NCI-H146 treated with DMSO at 0.1 percent for 48 hours (cell line): ENCODE data around the gene ASB4.
"Not testable (repeated sequence)": the region's sequence is repeated elsewhere in the genome, so short reads cannot be mapped to it uniquely, and the experiment has no call there.

ENCODE experiments used
- DNase-seq: peaks from one replicate; lab custom pipeline; 2025; ENCODE audit not compliant: unreplicated experiment; lab: John Stamatoyannopoulos, UW

ASB4 gene

DNA sequence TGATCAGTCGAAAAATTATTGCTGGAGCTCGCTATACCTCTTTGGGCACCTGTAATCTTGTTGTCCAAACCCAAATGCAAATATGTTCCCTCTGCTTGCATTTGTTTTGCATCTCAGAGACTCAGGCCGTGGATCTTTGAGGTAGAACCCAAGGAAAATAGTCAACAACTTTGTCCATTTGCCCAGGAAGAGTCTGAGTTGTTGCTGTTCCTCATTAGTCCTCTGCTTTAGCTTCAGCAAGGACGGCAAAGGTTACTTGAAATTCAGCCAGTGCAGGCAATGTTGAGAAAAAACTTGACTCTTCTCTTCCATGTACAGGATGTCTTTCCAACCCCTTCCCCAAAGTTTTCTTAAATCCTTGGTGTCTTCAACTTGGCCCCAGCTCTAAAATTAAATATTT, 64.8 kb downstream of the ASB4 start:
- DNase-seq, result no peak

DNA sequence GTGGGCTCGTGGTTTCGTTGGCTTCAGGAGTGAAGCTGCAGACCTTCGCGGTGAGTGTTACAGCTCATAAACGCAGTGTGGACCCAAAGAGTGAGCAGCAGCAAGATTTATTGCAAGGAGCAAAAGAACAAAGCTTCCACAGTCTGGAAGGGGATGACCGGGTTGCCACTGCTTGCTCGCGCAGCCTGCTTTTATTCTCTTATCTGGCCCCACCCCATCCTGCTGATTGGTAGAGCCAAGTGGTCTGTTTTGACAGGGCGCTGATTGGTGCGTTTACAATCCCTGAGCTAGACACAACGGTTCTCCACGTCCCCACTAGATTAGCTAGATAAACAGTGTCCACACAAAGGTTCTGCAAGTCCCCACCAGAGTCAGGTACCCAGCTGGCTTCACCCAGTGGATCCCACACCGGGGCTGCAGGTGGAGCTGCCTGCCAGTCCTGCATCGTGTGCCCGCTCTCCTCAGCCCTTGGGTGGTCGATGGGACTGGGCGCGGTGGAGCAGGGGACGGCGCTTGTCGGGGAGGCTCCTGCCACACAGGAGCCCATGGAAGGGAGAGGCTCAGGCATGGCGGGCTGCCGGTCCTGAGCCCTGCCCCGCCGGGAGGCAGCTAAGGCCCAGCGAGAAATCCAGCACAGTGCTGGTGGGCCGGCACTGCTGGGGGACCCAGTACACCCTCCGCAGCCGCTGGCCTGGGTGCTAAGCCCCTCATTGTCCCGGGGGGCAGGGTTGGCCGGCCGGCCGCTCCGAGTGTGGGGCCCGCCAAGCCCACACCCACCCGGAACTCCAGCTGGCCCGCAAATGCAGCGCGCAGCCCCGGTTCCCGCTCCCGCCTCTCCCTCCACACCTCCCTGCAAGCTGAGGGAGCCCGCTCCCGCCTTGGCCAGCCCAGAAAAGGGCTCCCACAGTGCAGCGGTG, 66.5 kb downstream of the ASB4 start:
- not testable (repeated sequence) for DNase-seq

DNA sequence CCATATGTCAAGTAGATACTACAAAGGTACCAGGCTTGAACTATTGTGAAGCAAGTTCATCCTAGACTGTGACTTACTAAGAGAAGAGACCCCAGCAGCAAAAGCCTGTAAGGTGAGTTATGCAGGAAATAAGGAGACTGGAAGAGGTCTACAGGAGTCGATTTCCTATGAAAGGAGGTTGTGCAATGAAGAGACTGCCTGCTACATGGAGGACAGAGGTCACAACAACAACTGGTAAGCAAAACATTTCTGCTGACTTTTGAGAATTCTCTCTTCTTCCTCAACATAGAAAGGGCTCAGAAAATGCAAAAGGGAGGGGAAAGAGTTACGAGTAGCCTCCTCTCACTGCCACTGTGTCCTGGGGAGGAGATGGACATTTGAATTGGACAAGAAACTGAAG, 68.2 kb downstream of the ASB4 start:
- no peak for DNase-seq

DNA sequence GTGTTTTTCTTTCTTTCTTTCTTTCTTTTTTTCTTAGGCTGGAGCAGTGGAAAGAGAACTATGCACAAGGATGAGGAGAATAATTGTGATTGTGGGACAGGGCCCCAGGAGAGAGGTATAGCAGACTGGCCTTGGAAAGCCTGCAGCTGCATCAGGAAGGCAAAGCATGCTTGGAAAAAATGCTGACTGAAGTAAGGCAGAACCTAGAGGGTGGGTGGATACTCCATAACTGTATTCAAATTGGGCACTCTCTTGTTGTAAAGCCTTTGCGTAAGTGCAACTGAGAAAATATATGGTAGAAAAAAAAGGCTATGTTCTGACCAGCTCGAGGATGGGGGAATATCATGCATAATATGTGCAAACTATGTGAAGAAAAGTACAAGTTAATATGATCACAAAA, 71.0 kb downstream of the ASB4 start:
- DNase-seq, result no peak

DNA sequence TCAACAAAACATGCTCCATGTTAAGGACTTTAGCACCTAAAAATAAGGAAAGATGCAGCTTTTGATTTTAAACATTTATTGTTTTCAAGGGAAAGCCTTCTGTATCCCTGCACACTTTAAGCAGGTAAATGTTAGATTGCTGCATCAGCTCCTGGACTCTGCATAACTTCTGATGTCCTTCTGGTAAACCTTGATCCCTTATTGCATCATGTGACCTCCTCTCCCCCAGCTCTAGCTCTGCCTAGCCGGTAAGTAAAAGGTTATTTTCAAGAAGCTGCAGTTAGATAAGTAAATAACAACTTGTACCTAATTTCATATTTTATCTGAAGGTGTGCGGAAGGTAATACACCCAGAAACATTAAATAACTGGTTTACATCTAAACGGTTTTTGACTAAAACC, 73.1 kb downstream of the ASB4 start:
- no peak for DNase-seq

DNA sequence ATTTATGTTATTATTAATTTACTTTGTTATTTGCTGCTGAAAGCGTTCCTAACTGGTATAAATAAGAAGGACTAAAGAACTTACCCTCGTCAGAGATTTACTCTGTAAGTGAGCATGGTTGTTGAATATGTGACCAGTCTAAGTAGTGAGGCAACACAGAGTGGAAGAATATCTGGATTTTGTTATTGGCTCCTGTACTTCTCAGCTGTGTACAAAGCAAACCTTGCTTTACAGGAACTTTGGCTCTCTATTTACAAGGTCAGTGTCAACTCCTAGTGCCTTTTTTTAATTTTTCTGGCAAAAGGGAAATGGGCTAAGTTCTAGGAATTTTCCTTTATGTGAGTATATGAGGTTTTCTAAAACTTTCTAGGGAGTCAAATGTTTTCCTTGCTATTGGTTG, 74.9 kb downstream of the ASB4 start:
- no peak for DNase-seq

DNA sequence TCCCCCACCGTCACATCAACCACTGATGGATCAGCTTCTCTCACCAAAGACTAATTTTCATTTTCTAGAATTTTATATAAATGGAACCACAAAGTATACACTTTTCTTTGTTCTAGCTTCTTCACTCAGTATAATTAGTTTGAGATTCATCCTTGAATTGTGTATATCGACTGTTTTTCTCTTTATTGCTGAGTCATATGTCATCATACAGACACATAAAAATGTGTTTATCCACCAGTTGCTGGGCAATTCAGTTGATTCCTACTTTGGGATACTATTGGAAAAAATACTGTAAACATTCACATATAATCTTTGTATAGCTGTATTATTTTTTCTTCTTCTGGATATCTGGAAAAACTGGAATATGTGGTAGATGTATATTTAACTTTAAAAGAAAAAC, 84.0 kb downstream of the ASB4 start:
- no peak for DNase-seq

DNA sequence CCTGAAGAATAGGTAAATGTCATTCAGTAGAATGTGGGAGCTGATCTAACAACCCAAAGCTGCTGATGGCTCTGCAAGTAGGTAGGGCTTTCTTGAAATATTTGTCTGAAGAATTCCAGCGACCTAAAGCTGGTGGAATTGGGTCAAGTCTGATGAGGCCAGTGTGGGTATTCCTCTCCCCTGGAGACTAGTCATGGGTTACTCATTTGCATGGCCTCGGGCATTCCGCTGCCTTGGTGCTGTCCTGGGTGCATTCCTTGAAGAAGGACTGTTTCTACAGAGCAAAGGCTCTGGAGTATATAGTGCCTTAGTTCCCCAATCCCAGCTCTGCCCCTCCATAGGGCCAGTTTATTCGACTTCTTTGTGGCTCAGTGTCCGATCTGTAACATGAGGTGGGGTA, 91.4 kb downstream of the ASB4 start:
- DNase-seq, result no peak

DNA sequence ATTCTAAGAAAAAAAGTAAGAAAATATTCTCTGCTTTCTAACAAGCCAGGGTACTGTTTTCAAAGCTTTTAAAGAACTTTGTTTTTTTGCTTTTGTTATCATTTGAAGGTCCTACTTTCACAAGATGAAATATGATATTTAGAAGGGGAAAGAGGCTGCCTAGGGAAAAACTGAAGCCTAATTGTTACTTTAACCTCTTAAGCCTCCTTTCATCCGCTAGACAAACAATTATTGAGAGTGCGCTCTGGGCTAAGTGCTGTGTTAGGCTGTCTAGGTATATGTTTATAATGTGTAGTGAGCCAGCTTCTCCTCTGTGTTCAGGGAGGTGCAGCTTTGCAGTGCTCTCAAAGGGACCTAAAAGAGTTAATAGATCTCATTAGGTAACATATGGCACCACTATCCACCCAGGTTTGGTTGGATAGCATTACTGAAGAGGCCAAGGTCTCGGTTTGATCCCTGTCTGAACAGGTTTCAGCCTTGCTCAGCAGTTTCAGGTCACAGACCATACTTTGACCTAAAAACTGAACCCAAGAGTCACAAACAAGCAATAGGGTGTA, 92.6 kb downstream of the ASB4 start:
- DNase-seq, result no peak

DNA sequence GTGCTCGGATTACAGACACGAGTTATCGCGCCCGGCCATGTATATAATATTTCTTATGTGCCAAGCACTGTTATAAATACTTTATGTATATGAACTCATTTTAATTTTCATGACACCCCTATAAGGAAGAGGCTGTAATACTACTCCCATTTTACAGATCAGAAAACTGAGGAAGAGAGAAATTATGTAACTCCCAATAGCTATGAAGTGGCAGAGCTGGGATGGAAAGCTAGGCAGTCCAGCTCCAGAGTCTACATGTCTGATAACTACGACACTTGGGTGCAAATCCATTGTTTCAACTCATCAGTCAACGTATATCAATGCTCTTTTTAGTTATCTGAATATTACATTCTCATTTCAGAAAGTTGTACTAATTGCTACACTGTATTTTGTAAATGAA, 93.6 kb downstream of the ASB4 start:
- no peak for DNase-seq

DNA sequence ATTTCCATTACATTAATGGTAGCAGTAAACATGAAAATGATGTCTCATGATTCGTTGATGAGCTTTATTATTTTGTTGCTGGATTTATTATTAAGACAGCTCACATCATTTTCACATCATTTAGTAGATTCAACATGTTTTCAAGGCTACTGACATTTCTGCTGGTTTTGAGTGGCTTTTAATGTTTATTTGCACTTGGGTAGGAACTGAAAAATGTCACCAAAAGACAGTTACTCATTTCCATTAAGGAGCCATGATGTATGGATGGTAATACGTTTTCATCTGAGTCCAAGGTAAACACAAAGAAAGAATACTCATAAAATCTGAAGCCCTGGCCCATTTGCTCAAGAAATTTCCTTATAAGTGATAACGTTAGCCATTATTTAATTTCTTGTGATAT, 95.7 kb downstream of the ASB4 start:
- no peak for DNase-seq

DNA sequence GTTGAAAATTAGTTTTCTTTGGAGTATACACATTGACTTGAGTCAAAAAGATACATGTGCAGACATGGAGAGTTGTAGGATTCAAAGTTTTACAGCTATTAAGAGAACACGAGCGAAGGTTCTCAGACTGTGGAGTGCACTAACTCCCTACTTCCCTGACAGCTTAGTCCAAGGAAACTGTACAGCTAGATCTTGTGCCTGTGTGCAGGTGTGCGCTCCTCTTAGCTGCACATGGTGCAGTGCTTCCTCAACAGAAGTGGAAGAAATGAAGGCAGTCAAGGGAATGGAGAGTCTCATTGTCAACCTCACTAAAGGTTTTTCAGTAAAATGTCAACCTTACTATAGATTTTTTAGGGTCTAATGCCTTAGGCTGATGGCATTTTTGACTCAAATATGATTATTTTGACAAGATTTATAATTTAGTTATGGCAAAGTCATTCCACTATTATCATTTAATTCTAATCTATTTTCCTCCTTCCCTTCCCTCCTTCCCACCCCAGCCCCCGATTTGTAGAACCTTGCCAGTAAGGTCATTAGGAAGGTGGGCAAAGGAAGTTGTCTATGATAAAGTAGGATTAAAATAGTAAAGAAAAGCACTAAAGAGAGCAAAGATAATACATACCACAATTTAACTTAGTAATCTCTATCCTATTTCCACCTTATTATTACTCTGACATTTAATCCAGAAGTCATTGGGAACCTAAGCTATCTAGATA, 97.0 kb downstream of the ASB4 start:
- no peak for DNase-seq

DNA sequence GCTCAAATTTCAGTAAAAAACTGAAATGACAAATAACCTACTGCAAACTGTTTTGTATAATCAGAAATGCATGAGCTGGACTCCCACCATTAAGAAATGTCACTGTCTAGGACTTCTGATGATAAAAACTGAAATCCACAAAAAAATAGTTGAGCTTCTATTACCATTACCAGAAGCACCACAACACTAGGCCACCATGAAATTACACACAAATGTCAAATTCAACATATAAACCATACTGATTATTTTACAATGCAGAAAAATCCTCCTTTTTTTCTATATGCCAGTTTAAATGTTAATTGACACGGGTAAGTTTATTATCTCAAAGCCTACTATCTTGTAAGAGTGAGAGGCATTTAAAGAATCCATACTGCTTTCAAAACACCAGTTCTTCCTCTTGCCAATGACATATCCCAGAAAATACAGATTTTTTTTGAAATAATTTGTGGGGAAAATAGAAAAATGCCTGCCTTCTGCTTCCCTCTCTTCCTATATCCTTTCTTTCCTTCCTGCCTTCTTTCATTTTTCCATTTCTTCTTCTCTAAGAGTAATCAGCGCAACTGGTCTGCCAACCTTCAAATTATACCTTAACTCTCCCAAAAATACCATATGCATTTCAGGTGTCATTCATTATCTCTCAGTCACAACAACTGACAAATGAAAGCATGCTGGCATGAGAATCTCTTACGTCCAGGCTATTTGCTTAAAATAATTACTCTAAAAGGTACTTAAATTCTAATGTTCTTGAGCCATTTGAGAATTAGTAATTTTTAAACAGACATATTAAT, 98.3 kb downstream of the ASB4 start:
- no peak for DNase-seq

DNA sequence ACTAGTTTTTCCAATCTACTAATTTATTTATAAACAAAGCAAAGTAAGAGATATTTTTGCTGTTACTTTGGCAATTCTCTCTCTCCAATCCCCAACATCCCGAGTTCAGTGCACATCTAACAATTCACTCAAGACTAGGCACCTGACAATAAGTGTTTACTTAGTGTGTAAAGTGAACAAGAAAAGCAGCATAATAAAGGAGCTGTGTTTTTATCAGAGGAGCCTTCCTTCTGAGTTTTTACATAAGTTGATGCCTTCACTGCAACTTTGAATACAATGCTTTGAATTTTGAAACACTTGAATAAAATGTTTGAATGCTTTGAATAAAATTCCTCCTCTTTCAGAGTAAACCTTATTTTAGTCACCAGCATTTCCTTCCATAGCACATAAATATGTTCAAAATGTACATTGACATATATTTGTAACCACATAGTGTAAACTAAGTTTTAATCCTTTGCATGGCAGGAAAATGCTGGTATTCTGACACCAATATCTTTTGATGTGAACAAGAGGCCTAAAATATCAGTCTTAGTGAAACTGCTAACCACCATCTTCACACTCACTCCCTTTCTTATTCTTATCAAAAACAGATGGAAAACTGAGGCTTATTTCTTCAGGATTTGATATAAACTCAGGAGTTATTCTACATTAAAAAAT, 99.2 kb downstream of the ASB4 start:
- no peak for DNase-seq

DNA sequence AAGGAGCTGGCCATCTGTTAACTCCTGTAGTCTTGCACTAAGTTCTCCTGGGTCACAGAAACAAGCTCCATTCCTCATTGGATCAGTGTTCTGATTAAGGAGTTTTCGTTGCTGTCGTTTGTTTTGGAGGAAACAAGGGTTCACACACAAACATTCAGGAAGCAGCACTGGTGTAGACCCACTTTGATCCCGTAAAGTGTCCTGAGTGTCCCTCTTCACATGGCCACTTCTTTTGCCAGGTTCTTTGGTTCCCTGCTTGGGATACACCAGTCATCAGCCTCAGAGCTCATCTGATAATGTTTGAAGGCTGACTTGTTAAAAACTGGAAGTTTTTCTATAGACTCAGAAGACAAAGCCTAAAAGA, 99.7 kb downstream of the ASB4 start:
- no peak for DNase-seq

DNA sequence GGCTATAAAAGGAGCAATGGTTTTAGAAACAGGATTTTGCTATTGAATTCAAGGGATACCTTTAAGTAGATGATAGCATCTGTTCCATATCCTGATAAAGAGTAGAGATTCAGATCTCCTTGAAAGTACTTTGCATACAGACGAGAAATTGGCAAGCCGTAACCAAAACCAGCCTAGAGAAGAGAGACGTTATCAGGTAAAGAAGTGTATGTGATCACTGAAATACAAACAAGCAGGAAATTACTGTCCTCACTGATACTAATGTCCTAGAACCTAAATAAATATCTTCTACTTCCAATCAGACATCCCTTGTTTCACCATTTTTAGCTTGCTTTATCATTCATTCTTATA, 101.2 kb downstream of the ASB4 start:
- DNase-seq, result no peak

DNA sequence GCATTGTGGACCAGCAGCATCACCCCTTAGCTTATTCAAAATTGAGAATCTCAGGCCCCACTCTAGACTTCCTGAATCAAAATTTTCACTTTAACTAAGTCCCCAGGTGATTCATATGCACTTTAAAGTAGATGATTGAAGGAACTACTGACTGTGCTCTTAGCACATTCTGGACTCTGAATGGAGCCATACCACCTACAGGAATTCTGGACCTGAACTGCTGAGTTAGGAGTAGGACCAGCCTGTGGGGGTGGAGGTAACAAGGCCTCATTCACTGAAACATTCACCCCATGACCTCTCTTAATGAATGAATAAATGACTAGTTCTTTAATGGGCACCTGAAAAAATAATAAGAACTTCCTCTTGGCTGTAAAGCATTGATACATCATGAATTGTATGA, 103.3 kb downstream of the ASB4 start:
- DNase-seq, result no peak

DNA sequence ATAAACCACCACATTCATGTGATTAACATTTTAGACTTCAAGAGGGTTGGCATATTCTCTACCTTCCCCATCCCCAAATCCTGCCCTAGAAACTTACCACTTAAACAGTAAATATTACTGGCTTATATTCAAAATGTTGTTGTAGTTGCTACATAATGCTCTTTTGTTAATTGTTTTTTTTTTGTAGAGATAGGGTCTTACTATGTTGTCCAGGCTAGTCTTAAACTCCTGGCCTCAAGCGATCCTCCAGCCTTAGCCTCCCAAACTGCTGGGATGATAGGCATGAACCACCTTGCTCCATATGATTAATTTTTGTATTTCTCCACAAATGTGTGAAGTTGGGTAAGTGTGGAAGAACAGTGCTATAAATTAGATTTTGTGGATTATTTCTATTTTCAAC, 104.0 kb downstream of the ASB4 start:
- no peak for DNase-seq
